AG04450 (cell line): Measurements from ENCODE around the gene PDE4C. TPM values are rescaled to one million over a fixed set of nuclear protein-coding genes. Genes with fewer than 3 reads are reported as not detected.

ENCODE experiments used
- CTCF ChIA-PET: fragments of 300-600, 350-600 bp; formaldehyde crosslinking; extraction: SDS; loops from one replicate; lab custom pipeline; 2022; ENCODE audit warnings: antibody characterized with exemption, inconsistent platforms; lab: Charles Lee
- POLR2A ChIA-PET: fragments of 350-600 bp; formaldehyde crosslinking; extraction: SDS; loops from one replicate; lab custom pipeline; 2021; ENCODE audit warnings: antibody characterized with exemption, inconsistent platforms; lab: Yijun Ruan, JAX
- DNase-seq: peaks from one replicate; pipeline ENCODE4 v3.0.0-alpha.2; 2011; ENCODE audit warnings: low read depth, low spot score
- H3K27ac ChIP-seq: one replicate; pipeline ENCODE4 v1.5.1; 2012; ENCODE audit warnings: low read depth, low read length, control low read depth
- H3K27me3 ChIP-seq: one replicate; pipeline ENCODE4 v1.6.0; 2012; ENCODE audit warnings: low read length; ENCODE audit not compliant: control insufficient read depth, insufficient read depth
- H3K4me3 ChIP-seq: 2 replicates; pipeline ENCODE4 v1.5.1; 2011; ENCODE audit warnings: mild to moderate bottlenecking, low read depth, low read length, control low read depth
- H3K9me3 ChIP-seq: 2 replicates; pipeline ENCODE4 v1.5.1; 2012; ENCODE audit warnings: low read length; ENCODE audit not compliant: control insufficient read depth, insufficient read depth
- CTCF ChIP-seq: IDR thresholded peaks from 2 replicates; pipeline ENCODE4 v1.5.1; 2011; ENCODE audit warnings: low read depth, low read length, control low read depth, inconsistent platforms
- polyA plus RNA-seq: library from polyadenylated mRNA; depleted of rRNA; stranded (reverse); fragments of >200 nt; gene quantifications from 2 replicates; pipeline ENCODE4 v1.2.3, GENCODE V29; 2011

The PDE4C gene
- polyA plus RNA-seq, 1 experiment = 0.46 TPM

- Histone ChIP-seq H3K27ac (peak within 1 kb of the TSS; percentile 100), H3K27me3 (no peaks in the 10 kb centered on the region), H3K9me3 (no peaks in the 10 kb centered on the region; the same call in 1 of the 2 replicates), H3K4me3 (peak within 1 kb of the TSS; percentile 93)
- TF ChIP-seq CTCF = no peak
- peak; percentile 100 for DNase-seq
- ChIA-PET CTCF (interaction anchor here (1.0 to 7.1 kb wide), 3 partner anchors 10 to 48 kb away, joined by 3 to 56 read pairs (median 13); no protein-coding TSS in a partner anchor), POLR2A (interaction anchor here (1.0 to 3.6 kb wide), 6 partner anchors 11 to 119 kb away, joined by 3 to 30 read pairs (median 6); partner anchors contain the start of genes JUND, LSM4, MPV17L2 and PIK3R2)
Measured at GRCh38 chr19:18203863-18204393, 22.3 kb downstream of the PDE4C start, which contains the start of gene RAB3A. Gene RAB3A (minus strand): TSS chr19:18204042. CDS start chr19:18202740, 1,302 bp downstream.

GRCh38 chr19:18203408-18203862 lies 22.8 kb downstream of the PDE4C start:
- peak overlapping the region; percentile 93 for H3K4me3 ChIP-seq
- no peak for DNase-seq
- H3K9me3 ChIP-seq = no peaks in the 10 kb centered on the region; the same call in 1 of the 2 replicates
- H3K27me3 ChIP-seq = no peaks in the 10 kb centered on the region
- ChIA-PET POLR2A (interaction anchor here (1.0 to 3.6 kb wide), 5 partner anchors 10 to 77 kb away, joined by 3 to 30 read pairs (median 10); partner anchors contain the start of genes JUND, MPV17L2 and PIK3R2), CTCF (interaction anchor here (0.7 to 7.1 kb wide), 3 partner anchors 12 to 52 kb away, joined by 3 to 56 read pairs (median 13); a partner anchor contains a TSS)
- TF ChIP-seq CTCF = no peak
- H3K27ac ChIP-seq = no peak overlapping the region

- no peak for DNase-seq
- CTCF ChIA-PET = interaction anchor here (0.7 to 7.1 kb wide), 2 partner anchors 49 to 52 kb away, joined by 3 to 56 read pairs; a partner anchor contains a TSS
- peak; percentile 47 for TF ChIP-seq CTCF
- Histone ChIP-seq H3K27ac (no peak overlapping the region), H3K9me3 (no peaks in the 10 kb centered on the region; the same call in 1 of the 2 replicates), H3K4me3 (peak overlapping the region; percentile 93), H3K27me3 (no peaks in the 10 kb centered on the region)
- POLR2A ChIA-PET = interaction anchor here (0.5 to 3.6 kb wide), 4 partner anchors 9 to 77 kb away, joined by 3 to 30 read pairs (median 8); partner anchors contain the start of genes MPV17L2 and PIK3R2
Measured at GRCh38 chr19:18202778-18203407, 23.3 kb downstream of the PDE4C start.

GRCh38 chr19:18202397-18202777 lies 23.9 kb downstream of the PDE4C start:
- no peak for DNase-seq
- no peak for TF ChIP-seq CTCF
- H3K27me3 ChIP-seq = no peaks in the 10 kb centered on the region
- CTCF ChIA-PET = interaction anchor here (7.1 kb wide), 1 partner anchor 49 kb away, joined by 56 read pairs; no protein-coding TSS in a partner anchor
- no peaks in the 10 kb centered on the region; the same call in 1 of the 2 replicates for H3K9me3 ChIP-seq
- H3K4me3 ChIP-seq = peak overlapping the region; percentile 93
- H3K27ac ChIP-seq = no peak overlapping the region
- POLR2A ChIA-PET = interaction anchor here (0.5 to 3.6 kb wide), 2 partner anchors 9 to 77 kb away, joined by 13 to 30 read pairs; partner anchors contain the start of gene MPV17L2
